Skeletal muscle satellite cell (primary cell): Measurements from ENCODE around the gene CEMIP.

Experiments
- H3K27me3 ChIP-seq: 2 replicates; pipeline ENCODE4 v1.7.0; 2013; ENCODE audit warnings: low read length; ENCODE audit not compliant: control insufficient read depth, insufficient read depth
- H3K36me3 ChIP-seq: 2 replicates; pipeline ENCODE4 v1.7.0; 2013; ENCODE audit warnings: mild to moderate bottlenecking, control low read depth, low read length; ENCODE audit not compliant: insufficient read depth
- H3K4me1 ChIP-seq: 2 replicates; pipeline ENCODE4 v1.7.0; 2013; ENCODE audit warnings: low read length; ENCODE audit not compliant: control insufficient read depth, insufficient read depth
- H3K4me2 ChIP-seq: 2 replicates; pipeline ENCODE4 v1.7.0; 2013; ENCODE audit warnings: mild to moderate bottlenecking, low read length
- H3K4me3 ChIP-seq: 2 replicates; pipeline ENCODE4 v1.7.0; 2013; ENCODE audit warnings: low read length
- H3K9ac ChIP-seq: 2 replicates; pipeline ENCODE4 v1.7.0; 2013; ENCODE audit warnings: mild to moderate bottlenecking, low read depth, low read length, moderate library complexity
- H3K9me3 ChIP-seq: replicated peaks from 2 replicates; pipeline ENCODE4 v1.7.0; 2013; ENCODE audit warnings: mild to moderate bottlenecking, control low read depth, low read length

The CEMIP gene

GRCh38 chr15:80934761-80935221 is 155.6 kb downstream of the CEMIP start:
- Histone ChIP-seq H3K4me1 (peaks cover 40% of the 10 kb centered on the region), H3K9me3 (no peaks in the 10 kb centered on the region), H3K36me3 (no peaks in the 10 kb centered on the region), H3K4me2 (no peak overlapping the region), H3K27me3 (no peaks in the 10 kb centered on the region), H3K4me3 (no peak overlapping the region), H3K9ac (no peak overlapping the region)

- no peak overlapping the region for H3K9ac ChIP-seq
- peaks cover 7% of the 10 kb centered on the region for H3K36me3 ChIP-seq
- no peaks in the 10 kb centered on the region for H3K27me3 ChIP-seq
- H3K4me3 ChIP-seq: no peak overlapping the region
- H3K4me2 ChIP-seq: no peak overlapping the region
- H3K9me3 ChIP-seq: no peaks in the 10 kb centered on the region
- peaks cover 35% of the 10 kb centered on the region for H3K4me1 ChIP-seq
Observed at GRCh38 chr15:80936288-80937078, 157.3 kb downstream of the CEMIP start.

GRCh38 chr15:80937718-80938117 is 158.5 kb downstream of the CEMIP start:
- Histone ChIP-seq H3K4me3 (no peak overlapping the region), H3K4me1 (peaks cover 23% of the 10 kb centered on the region), H3K27me3 (no peaks in the 10 kb centered on the region), H3K9ac (no peak overlapping the region), H3K4me2 (no peak overlapping the region), H3K36me3 (peaks cover 14% of the 10 kb centered on the region), H3K9me3 (no peaks in the 10 kb centered on the region)

- peaks cover 13% of the 10 kb centered on the region for H3K4me1 ChIP-seq
- no peaks in the 10 kb centered on the region for H3K27me3 ChIP-seq
- H3K36me3 ChIP-seq: peaks cover 14% of the 10 kb centered on the region
- no peak overlapping the region for H3K4me2 ChIP-seq
- no peaks in the 10 kb centered on the region for H3K9me3 ChIP-seq
- H3K4me3 ChIP-seq: no peak overlapping the region
- no peak overlapping the region for H3K9ac ChIP-seq
Observed at GRCh38 chr15:80939216-80939615, 160.0 kb downstream of the CEMIP start.

GRCh38 chr15:80940331-80940730 is 161.2 kb downstream of the CEMIP start:
- Histone ChIP-seq H3K36me3 (peaks cover 14% of the 10 kb centered on the region), H3K9me3 (no peaks in the 10 kb centered on the region), H3K4me1 (peaks cover 2% of the 10 kb centered on the region), H3K9ac (no peak overlapping the region), H3K4me2 (no peak overlapping the region), H3K27me3 (no peaks in the 10 kb centered on the region), H3K4me3 (no peak overlapping the region)

GRCh38 chr15:80940851-80941250 is 161.7 kb downstream of the CEMIP start:
- Histone ChIP-seq H3K9me3 (no peaks in the 10 kb centered on the region), H3K4me3 (no peak overlapping the region), H3K4me1 (no peaks in the 10 kb centered on the region), H3K4me2 (no peak overlapping the region), H3K36me3 (peaks cover 19% of the 10 kb centered on the region), H3K9ac (no peak overlapping the region), H3K27me3 (no peaks in the 10 kb centered on the region)

- H3K4me1 ChIP-seq: no peaks in the 10 kb centered on the region
- H3K9me3 ChIP-seq: no peaks in the 10 kb centered on the region
- H3K36me3 ChIP-seq: peaks cover 30% of the 10 kb centered on the region
- no peak overlapping the region for H3K4me3 ChIP-seq
- no peak overlapping the region for H3K9ac ChIP-seq
- H3K27me3 ChIP-seq: no peaks in the 10 kb centered on the region
- H3K4me2 ChIP-seq: no peak overlapping the region
Observed at GRCh38 chr15:80942266-80942665, 163.1 kb downstream of the CEMIP start.

GRCh38 chr15:80942746-80943565 is 163.8 kb downstream of the CEMIP start:
- no peaks in the 10 kb centered on the region for H3K4me1 ChIP-seq
- no peak overlapping the region for H3K4me3 ChIP-seq
- H3K36me3 ChIP-seq: peaks cover 37% of the 10 kb centered on the region
- H3K9ac ChIP-seq: no peak overlapping the region
- H3K27me3 ChIP-seq: no peaks in the 10 kb centered on the region
- H3K9me3 ChIP-seq: no peaks in the 10 kb centered on the region
- H3K4me2 ChIP-seq: no peak overlapping the region

GRCh38 chr15:80944818-80945217 is 165.6 kb downstream of the CEMIP start:
- Histone ChIP-seq H3K27me3 (no peaks in the 10 kb centered on the region), H3K4me2 (no peak overlapping the region), H3K4me3 (no peak overlapping the region), H3K4me1 (no peaks in the 10 kb centered on the region), H3K36me3 (peaks cover 54% of the 10 kb centered on the region), H3K9me3 (no peaks in the 10 kb centered on the region), H3K9ac (no peak overlapping the region)

GRCh38 chr15:80945605-80946004 is 166.4 kb downstream of the CEMIP start:
- H3K4me1 ChIP-seq: no peaks in the 10 kb centered on the region
- no peak overlapping the region for H3K9ac ChIP-seq
- no peak overlapping the region for H3K4me2 ChIP-seq
- H3K36me3 ChIP-seq: peaks cover 58% of the 10 kb centered on the region
- no peaks in the 10 kb centered on the region for H3K27me3 ChIP-seq
- no peak overlapping the region for H3K4me3 ChIP-seq
- H3K9me3 ChIP-seq: no peaks in the 10 kb centered on the region

- Histone ChIP-seq H3K4me1 (no peaks in the 10 kb centered on the region), H3K4me3 (no peak overlapping the region), H3K27me3 (no peaks in the 10 kb centered on the region), H3K9me3 (no peaks in the 10 kb centered on the region), H3K4me2 (no peak overlapping the region), H3K9ac (no peak overlapping the region), H3K36me3 (peaks cover 58% of the 10 kb centered on the region)
Observed at GRCh38 chr15:80946576-80946975, 167.4 kb downstream of the CEMIP start.
